Loucy (cell line): ENCODE results near the gene CACNG1.

Source experiments
- CTCF ChIP-seq: fragments of 200-600 bp; sonication (generic); conservative IDR thresholded peaks from 2 replicates; pipeline ENCODE4 v1.5.1; 2014; ENCODE audit warnings: mild to moderate bottlenecking, antibody characterized with exemption, low read length
- EZH2phosphoT487 ChIP-seq: fragments of 200-600 bp; IDR thresholded peaks from 2 replicates; pipeline ENCODE4 v1.6.1; 2018; ENCODE audit warnings: antibody characterized with exemption, mild to moderate bottlenecking, moderate library complexity, borderline replicate concordance

GRCh38 chr17:67054608-67055007 lies 10.3 kb downstream of the CACNG1 start:
- TF ChIP-seq CTCF, result no peak
- no peak for TF ChIP-seq EZH2phosphoT487
